GM18517 (cell line): ENCODE data around the gene KANK2.
A peak's percentile ranks its signal among the peaks of the same experiment; 100 is the strongest.

Experiments
- ATAC-seq: cut with Tn5 transposase; IDR thresholded peaks from one replicate; pipeline ENCODE4 v1.9.1; 2021; ENCODE audit warnings: mild to moderate bottlenecking, moderate library complexity; ENCODE audit not compliant: unreplicated experiment

KANK2 gene

GRCh38 chr19:11197291-11198174 lies at the start of gene KANK2:
KANK2 (minus strand) TSS chr19:11197545; CDS start chr19:11194511, 3,034 bp downstream.
- ATAC-seq = peak; percentile 80

GRCh38 chr19:11246941-11247340 lies 49.6 kb upstream of the KANK2 start:
- no peak for ATAC-seq

- ATAC-seq = no peak
Observed at GRCh38 chr19:11244846-11245589, 47.7 kb upstream of the KANK2 start.

- no peak for ATAC-seq
Observed at GRCh38 chr19:11243798-11244169, 46.4 kb upstream of the KANK2 start.

- ATAC-seq = no peak
Observed at GRCh38 chr19:11242864-11243797, 45.8 kb upstream of the KANK2 start.

- no peak for ATAC-seq
Observed at GRCh38 chr19:11242025-11242424, 44.7 kb upstream of the KANK2 start.

- no peak for ATAC-seq
Observed at GRCh38 chr19:11240008-11240444, 42.7 kb upstream of the KANK2 start.

GRCh38 chr19:11239377-11240000 lies 42.1 kb upstream of the KANK2 start, which contains the start of gene ANGPTL8:
ANGPTL8 (plus strand) TSS chr19:11239619; CDS start chr19:11239638, 19 bp downstream.
- no peak for ATAC-seq

- ATAC-seq = no peak
Observed at GRCh38 chr19:11238781-11239376, 41.5 kb upstream of the KANK2 start.

- ATAC-seq = no peak
Observed at GRCh38 chr19:11238041-11238440, 40.7 kb upstream of the KANK2 start.

GRCh38 chr19:11237321-11237720 lies 40.0 kb upstream of the KANK2 start:
- no peak for ATAC-seq

GRCh38 chr19:11236324-11237301 lies 39.3 kb upstream of the KANK2 start:
- no peak for ATAC-seq

GRCh38 chr19:11234486-11235075 lies 37.2 kb upstream of the KANK2 start:
- ATAC-seq = no peak

- ATAC-seq = no peak
Observed at GRCh38 chr19:11233073-11233472, 35.7 kb upstream of the KANK2 start.

GRCh38 chr19:11232555-11232954 lies 35.2 kb upstream of the KANK2 start:
- no peak for ATAC-seq

GRCh38 chr19:11230621-11231386 lies 33.5 kb upstream of the KANK2 start:
- ATAC-seq = no peak

GRCh38 chr19:11227195-11227886 lies 30.0 kb upstream of the KANK2 start:
- ATAC-seq = no peak
